GM19455 (cell line): ENCODE results near the gene HAPLN3.

Experiments
- ATAC-seq: cut with Tn5 transposase; IDR thresholded peaks from one replicate; pipeline ENCODE4 v1.9.1; 2021; ENCODE audit not compliant: unreplicated experiment

Gene HAPLN3

GRCh38 chr15:88832820-88833730 is 62.3 kb downstream of the HAPLN3 start:
- ATAC-seq, result no peak

GRCh38 chr15:88830016-88830415 is 65.3 kb downstream of the HAPLN3 start:
- no peak for ATAC-seq

DNA sequence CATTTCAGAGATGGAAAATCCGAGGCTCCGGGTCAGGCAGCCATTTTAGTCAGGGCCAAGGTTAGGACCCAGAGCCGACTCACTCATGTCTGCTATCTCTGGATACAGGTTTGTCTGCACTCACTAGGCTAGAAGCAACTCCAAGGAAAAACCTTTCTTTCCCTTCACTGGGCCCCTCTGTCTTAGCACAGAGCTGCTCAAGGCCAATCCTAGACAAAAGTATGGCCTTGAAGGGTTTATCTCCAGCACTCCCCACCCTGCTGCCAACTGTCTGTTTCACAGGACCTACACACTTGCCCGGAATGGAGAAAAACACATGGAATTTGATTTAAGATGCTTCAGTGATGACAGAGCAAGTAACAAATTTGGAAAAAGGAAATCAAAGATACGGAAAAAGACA is 66.6 kb downstream of the HAPLN3 start:
- no peak for ATAC-seq
